Ramos (cell line): ENCODE measurements around the gene PTPRD.

Experiments
- in situ Hi-C: fragments of 300-500 bp; cut with MboI; formaldehyde crosslinking; loops from one replicate; pipeline ENCODE4 v1.14.3; 2022; ENCODE audit warnings: low sequenced_read_pairs; ENCODE audit not compliant: unreplicated experiment

Gene PTPRD

DNA sequence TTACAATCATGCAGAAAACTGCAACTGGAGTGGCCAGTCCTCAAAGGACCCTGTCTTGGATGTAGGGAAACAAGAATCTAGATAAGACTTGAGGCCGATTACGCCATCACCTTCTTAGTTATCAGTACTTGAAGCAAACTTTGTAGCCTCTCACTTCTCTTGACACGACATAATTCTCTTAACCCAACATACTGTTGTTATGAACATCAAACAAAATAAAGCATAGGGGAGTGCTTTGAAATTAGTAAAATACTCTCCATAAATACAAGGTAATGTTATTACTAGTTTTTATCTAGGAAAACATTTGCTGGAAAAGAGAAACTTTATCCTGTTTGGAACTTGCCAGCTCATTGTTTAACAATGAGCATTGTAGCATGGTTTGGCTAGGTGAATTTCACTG, 2238.3 kb downstream of the PTPRD start:
- in situ Hi-C loops: no loop called here

DNA sequence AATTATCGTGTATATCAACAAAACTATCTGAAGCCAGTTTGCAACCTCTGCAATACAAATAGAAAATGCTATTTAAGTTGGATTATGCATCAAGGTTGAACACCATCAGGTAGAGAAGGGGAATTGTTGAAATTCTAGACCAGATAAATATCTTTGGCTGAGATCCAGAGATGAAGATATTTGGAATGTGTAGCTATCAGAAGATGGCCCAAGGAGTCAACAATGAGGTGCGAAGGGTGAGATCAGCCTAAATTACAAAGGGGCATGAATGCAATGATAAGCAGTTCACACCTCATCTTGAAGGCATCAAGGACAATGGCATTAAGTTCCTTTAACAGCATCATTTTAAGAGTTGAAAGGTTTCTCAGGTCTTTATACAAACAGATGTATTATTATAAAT, 2241.1 kb downstream of the PTPRD start:
- in situ Hi-C loops: no loop called here

DNA sequence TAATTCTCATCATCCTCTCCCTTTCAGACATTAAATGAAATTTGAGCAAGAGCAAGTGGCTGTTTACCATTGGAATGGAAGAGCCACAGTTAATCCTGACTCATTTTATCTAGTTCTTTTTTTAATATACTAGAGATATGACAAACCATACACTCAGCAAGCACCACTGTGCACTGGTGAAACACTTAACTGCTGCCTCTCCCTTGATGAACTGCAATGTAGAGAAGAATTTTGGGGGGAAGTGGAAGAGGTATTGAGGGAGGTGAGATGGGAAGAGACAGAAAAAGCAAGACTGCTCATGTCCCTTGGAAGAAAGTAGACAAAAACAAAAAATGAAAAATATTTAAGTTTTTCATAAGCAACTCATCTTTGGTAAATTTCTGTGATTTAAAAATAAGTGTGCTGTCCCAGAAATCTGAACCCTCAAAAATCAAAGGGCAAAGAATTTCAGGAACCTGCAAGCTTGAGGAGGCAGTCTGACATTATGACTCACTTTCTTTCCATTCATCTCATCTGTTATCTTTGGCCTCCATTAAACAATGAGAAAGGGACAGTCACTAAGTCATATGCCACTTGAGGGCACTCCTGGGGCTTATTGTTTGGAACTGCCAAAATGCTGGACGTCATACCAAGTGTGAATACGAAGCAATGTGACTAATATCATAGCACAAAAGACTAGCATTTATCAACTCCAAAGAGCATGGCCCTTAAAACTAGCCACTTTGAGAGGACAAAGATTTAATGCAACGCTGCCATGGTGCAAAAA, 2246.5 kb downstream of the PTPRD start:
- in situ Hi-C loops: no loop called here

- in situ Hi-C loops: no loop called here
These were observed 2247.2 kb downstream of the PTPRD start for GRCh38 chr9:8365466-8366160.

GRCh38 chr9:8365029-8365428, 2247.8 kb downstream of the PTPRD start:
- in situ Hi-C loops: no loop called here

DNA sequence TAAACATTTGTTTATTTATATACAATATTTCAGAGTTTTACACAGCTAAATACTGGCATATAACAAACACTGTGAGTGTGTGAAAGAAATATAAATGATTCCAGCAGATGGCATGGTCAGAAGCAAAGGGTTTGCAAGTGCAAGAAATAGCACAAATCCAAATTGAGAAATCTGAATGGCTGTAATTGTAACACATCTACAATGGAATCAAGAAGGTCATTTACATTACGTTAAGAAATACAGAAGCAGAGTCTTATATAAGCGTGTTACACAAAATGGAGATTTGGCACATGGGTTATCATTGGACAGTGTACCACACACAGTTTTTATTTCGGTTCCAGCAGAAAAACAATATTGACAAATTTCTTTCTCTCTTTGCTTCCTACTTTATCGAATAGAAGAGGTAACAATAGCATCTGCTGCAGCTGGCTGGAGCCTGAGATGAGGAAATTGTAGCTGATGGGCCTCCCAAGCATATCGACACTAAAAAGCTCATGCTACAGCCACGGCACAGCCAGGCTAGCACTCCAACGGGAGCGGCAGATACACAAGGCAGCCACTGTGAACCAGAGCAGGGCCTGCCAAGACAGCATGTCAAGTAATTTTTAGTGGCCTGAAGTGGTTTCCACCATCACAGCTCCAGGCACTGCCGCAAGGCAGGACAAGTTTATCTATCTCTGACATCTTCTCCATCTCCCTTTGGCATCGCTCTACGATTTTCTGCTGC, 2248.6 kb downstream of the PTPRD start:
- in situ Hi-C loops: no loop called here

GRCh38 chr9:8362250-8362649, 2250.6 kb downstream of the PTPRD start:
- in situ Hi-C loops: no loop called here

DNA sequence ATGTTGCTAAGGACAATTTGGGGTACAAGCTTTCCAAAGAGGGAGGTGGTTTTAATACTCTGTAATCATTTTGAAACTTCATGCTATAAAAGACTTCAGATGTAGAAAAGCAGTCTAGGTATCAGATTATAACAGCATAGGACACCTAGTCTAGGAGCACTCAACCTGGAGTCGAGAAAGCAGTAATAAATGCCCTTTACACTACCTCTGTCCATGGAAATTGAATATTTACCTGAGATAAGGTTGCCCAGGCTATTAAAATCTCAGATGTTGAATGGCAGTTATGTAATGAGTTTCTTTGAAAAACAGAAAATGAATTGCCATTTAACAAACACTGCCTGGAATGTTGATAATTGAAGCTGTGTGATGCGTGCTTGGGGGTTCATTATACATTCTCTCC, 2251.4 kb downstream of the PTPRD start:
- in situ Hi-C loops: no loop called here

DNA sequence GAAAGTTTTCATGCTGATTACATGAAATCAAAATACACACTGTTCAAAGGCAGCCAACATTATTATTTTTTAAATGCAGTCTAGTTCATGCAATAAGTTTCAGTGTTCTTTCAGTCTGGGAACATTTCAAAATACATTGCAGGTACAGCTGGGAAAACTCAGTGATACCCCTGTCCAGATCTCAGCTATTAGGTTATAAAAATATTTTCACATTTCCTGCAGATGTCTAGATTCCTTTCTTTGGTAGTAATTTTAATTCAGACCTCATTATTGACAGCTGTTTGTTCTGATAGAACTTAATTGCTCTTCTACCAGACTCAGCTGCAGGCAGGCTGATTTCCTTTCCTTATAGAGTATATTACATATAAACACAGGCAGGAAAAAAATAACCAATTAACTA, 2256.4 kb downstream of the PTPRD start:
- in situ Hi-C loops: no loop called here

GRCh38 chr9:8351436-8351835, 2261.4 kb downstream of the PTPRD start:
- in situ Hi-C loops: no loop called here

DNA sequence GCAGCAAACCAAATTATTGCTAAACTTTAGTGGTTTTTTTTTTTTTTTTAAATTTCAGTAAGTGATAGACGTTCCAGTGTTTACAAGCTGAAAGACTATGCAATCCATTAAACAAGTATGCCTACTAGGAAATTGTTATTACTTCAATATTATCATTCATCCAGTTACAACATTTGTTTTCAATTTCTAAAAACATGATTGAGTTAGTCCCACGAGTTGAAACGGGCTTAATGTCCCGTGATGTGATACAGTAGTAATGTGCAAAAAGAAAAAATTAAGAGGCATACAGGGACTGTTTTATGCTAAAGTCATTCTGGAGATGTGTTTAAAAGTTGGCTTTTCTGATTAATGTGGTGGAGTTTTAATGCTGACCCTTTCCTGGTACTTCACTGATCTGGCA, 2262.9 kb downstream of the PTPRD start:
- in situ Hi-C loops: no loop called here

GRCh38 chr9:8349376-8349775, 2263.4 kb downstream of the PTPRD start:
- in situ Hi-C loops: no loop called here

GRCh38 chr9:8348756-8349155, 2264.0 kb downstream of the PTPRD start:
- in situ Hi-C loops: no loop called here

- in situ Hi-C loops: no loop called here
These were observed 2266.5 kb downstream of the PTPRD start for GRCh38 chr9:8346296-8346695.

DNA sequence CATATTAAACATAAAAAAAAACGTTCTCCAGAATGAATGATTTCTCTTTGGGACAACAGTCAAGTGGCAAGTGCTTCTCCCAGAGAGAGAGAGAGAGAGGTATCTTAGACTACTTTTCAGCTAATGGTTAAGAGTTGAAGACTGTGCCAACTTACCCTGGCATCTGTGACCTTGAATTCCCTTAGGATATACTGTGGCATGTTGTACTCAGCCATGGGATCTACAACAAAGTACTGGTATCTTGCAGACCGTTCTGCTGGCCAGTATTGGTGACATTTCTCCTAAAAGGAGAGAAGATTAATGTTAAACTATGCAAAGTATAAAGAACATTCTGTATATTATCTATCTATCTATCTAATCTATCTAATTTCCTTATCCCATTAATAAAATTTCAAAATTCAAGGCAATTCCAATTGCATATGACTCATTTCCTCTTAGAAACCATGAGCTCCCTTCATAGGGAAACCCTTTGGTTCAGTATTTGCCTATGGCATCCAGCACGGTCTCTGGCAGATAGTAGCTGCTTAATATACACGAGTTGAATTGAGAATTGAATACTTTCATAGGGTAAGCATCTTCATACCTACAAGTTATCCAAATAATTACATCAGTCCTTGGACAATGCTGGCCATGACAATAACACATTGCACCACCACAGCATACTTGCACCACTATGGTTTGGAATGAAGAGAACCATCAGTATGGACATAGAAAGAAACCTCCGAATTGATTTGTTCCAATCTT, 2273.9 kb downstream of the PTPRD start:
- in situ Hi-C loops: no loop called here

DNA sequence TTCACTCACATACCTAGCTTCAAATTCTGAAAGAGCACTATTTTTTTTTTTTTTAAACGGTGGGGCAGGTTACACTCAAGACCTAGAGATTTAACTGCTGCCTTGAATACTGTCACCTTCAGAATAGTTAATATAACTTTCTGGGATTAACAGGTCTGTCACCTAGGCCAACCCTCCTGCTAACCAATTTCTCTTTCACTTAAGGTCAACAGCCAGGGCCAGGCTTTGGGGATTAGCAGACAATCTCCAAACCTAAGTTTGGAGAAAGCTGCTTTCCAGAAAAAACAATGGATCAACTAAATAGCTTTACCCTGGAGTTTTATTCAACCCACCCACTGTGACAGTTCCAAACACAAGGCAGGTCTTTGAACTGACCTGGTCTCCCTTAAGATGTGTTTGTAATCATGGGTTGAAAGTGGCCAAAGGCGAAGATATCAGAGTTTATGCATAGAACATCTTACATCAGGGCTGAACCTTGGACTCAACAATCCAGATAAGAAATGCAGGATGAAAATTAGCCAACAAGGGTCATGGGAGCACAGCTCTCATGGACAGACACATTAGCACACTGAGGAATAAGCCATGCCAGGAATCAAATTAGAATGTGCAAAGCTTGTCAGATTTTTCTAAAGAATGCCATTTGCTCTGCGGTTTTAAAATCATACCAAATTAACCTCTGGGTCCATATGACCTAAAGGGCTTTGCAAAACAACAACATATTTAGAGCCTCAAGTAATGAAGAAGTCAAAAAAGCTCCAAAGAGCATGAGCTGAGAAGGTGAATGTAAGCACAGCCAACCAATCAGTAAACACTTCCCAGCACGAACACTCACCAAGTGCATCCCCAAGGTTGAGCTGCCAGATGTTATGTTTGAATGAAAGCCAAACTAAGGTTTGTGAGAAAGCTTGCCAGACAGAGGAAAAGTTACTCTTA, 2274.7 kb downstream of the PTPRD start:
- in situ Hi-C loops: no loop called here

- in situ Hi-C loops: no loop called here
These were observed 2279.9 kb downstream of the PTPRD start for GRCh38 chr9:8332871-8333270.

- in situ Hi-C loops: no loop called here
These were observed 2280.5 kb downstream of the PTPRD start for GRCh38 chr9:8332331-8332650.

- in situ Hi-C loops: no loop called here
These were observed 2281.1 kb downstream of the PTPRD start for GRCh38 chr9:8331507-8332330.
